BLaER1 treated with 17β-estradiol and CSF1 and Interleukin-3, amounts not matched to agents 10 nM and 100 nM (cell line): ENCODE data around the gene REXO5.

ENCODE experiments used
- H3K27ac ChIP-seq, 11 experiments: shearing (Covaris generic); formaldehyde crosslinking; 2 replicates each; pipeline ENCODE4 v1.8.1; 2022
- H3K27me3 ChIP-seq, 11 experiments: shearing (Covaris generic); formaldehyde crosslinking; 2 replicates each; pipeline ENCODE4 v1.8.1; 2022
- H3K36me3 ChIP-seq, 11 experiments: shearing (Covaris generic); formaldehyde crosslinking; 2 replicates each; pipeline ENCODE4 v1.8.1; 2022
- H3K4me1 ChIP-seq, 10 experiments: shearing (Covaris generic); formaldehyde crosslinking; 2 replicates each; pipeline ENCODE4 v1.8.1; 2022
- H3K4me2 ChIP-seq, 11 experiments: shearing (Covaris generic); formaldehyde crosslinking; 2 replicates each; pipeline ENCODE4 v1.8.1; 2022
- H3K4me3 ChIP-seq, 10 experiments: shearing (Covaris generic); formaldehyde crosslinking; 2 replicates each; pipeline ENCODE4 v1.8.1; 2022
- H3K9ac ChIP-seq, 11 experiments: shearing (Covaris generic); formaldehyde crosslinking; 2 replicates each; pipeline ENCODE4 v1.8.1; 2022
- H3K9me3 ChIP-seq, 11 experiments: shearing (Covaris generic); formaldehyde crosslinking; replicated peaks in 1 of 11; 2 replicates each; pipeline ENCODE4 v1.8.1; 2022
- H4K20me1 ChIP-seq, 11 experiments: shearing (Covaris generic); formaldehyde crosslinking; 2 replicates each; pipeline ENCODE4 v1.8.1; 2022
- Cebpa-rat ChIP-seq, 11 experiments: shearing (Covaris generic); IDR thresholded peaks; 2 replicates each; pipeline ENCODE4 v1.8.1; 2022

REXO5 gene

DNA sequence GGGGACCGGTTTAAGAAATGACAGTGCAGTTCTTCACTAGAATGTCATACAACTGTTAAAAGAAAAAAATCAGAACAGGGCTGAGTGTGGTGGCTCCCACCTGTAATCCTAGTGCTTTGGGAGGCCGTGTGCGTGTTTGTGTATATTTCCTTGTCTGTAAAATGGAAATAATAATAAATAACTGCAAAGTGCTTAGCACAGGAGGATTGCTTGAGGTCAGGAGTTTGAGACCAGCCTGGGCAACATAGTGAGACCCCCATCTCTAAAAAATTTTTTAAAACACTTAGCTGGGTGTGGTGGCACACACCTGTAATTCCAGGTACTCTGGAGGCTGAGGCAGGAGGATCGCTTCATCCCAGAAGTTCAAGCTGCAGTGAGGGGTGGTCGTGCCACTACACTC is 40.0 kb upstream of the REXO5 start:
- Histone ChIP-seq H3K4me2 (no peak overlapping the region), H3K9me3 (peaks cover 4 to 23% (median 21%) of the 10 kb centered on the region in 11 experiments; a peak in 20 of 22 replicates), H3K27ac (no peak overlapping the region), H3K36me3 (no peaks in the 10 kb centered on the region), H3K27me3 (no peaks in the 10 kb centered on the region), H3K4me1 (peaks cover 0 to 4% (median 0%) of the 10 kb centered on the region in 10 experiments; a peak in 1 of 20 replicates), H3K9ac (no peak overlapping the region), H3K4me3 (no peak overlapping the region), H4K20me1 (no peaks in the 10 kb centered on the region)
- TF ChIP-seq Cebpa-rat (IDR thresholded peaks at IDR 0.05): no peak

DNA sequence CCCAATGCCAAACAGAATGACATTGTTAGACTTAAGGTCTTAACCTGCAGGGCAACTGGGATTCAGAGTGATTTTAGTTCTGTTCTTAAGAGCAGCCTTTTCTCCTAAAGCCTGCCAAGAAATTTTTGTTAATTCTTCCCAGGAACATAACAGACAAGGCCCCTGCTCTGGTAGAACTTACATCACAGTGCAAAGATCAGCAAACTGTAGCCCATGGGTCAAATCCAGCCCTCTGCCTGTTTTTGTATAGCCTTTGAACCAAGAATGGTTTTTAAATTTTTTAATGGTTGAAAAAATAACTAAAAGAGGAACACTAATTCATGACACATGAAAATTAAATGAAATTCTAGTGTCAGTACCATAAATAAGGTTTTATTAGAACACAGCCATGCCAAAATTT is 38.8 kb upstream of the REXO5 start:
- H3K4me1 ChIP-seq: peaks cover 0 to 4% (median 0%) of the 10 kb centered on the region in 10 experiments; a peak in 1 of 20 replicates
- H3K4me2 ChIP-seq: no peak overlapping the region
- H4K20me1 ChIP-seq: no peaks in the 10 kb centered on the region
- no peak overlapping the region for H3K27ac ChIP-seq
- H3K27me3 ChIP-seq: no peaks in the 10 kb centered on the region
- H3K9me3 ChIP-seq: peaks cover 3 to 12% (median 9%) of the 10 kb centered on the region in 11 experiments; a peak in 19 of 22 replicates
- TF ChIP-seq Cebpa-rat (IDR thresholded peaks at IDR 0.05): no peak
- no peak overlapping the region for H3K4me3 ChIP-seq
- H3K9ac ChIP-seq: no peak overlapping the region
- no peaks in the 10 kb centered on the region for H3K36me3 ChIP-seq

DNA sequence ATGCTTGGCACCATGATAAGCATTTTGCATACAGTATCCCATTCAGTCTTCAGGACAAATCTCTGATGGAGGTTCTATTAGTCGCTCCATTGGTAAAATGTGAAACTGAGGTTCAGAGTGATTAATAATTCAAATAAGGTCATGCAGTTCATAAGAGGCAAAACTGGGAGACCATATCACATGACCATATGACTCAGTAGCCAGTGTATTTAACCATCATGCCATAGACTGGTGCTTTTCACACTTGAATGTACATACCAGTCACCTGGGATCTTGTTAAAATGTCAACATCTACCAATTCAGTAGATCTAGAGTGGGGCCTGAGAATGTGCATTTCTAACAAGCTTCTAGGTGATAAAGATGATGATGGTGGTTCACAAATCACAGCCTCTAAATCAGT is 38.2 kb upstream of the REXO5 start:
- Histone ChIP-seq H3K9me3 (peaks cover 3 to 8% (median 4%) of the 10 kb centered on the region in 11 experiments; a peak in 14 of 22 replicates), H3K4me1 (peaks cover 0 to 4% (median 0%) of the 10 kb centered on the region in 10 experiments; a peak in 1 of 20 replicates), H3K27ac (no peak overlapping the region), H3K4me3 (no peak overlapping the region), H3K36me3 (no peaks in the 10 kb centered on the region), H3K27me3 (no peaks in the 10 kb centered on the region), H4K20me1 (no peaks in the 10 kb centered on the region), H3K9ac (no peak overlapping the region), H3K4me2 (no peak overlapping the region)
- no peak for TF ChIP-seq Cebpa-rat (IDR thresholded peaks at IDR 0.05)

DNA sequence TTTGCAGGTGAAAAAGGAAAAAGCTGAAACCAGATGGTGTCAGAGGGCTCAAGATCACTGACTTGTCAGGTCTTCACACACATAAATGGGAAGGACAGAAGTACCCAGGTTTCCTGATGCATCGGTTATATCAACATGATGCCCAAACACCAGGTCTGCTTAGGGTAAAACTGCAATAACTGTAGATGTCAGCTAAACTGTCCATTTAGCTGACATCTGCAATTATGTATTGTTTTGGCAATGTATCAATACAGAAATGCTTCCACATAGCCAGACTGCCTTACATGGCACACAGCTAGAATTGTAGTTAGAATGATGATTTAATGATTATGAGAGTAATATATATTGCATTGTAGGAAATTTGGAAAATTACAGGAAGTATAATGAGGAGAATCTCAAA is 37.5 kb upstream of the REXO5 start:
- Histone ChIP-seq H3K4me2 (no peak overlapping the region), H4K20me1 (no peaks in the 10 kb centered on the region), H3K9ac (no peak overlapping the region), H3K36me3 (no peaks in the 10 kb centered on the region), H3K4me3 (no peak overlapping the region), H3K4me1 (no peaks in the 10 kb centered on the region), H3K9me3 (peaks cover 0 to 6% (median 0%) of the 10 kb centered on the region in 11 experiments; a peak in 2 of 22 replicates), H3K27ac (no peak overlapping the region), H3K27me3 (no peaks in the 10 kb centered on the region)
- TF ChIP-seq Cebpa-rat (IDR thresholded peaks at IDR 0.05): no peak

DNA sequence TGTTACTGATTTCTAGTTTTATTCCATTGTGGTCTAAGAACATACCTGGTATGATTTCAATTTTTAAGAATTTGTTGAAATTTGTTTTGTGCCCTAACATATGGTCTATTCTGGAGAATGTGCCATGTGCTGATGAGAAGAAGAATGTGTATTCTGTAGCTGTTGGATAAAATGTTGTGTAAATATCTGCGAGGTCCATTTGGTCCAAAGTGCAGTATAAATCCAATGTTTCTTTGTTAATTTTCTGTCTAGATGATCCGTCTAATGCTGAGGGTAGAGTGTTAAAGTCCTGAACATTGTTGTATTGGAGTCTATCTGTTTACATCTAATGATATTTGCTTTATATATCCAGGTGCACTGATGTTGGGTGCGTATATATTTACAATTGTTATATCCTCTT is 32.6 kb upstream of the REXO5 start:
- Histone ChIP-seq H3K4me3 (no peak overlapping the region), H4K20me1 (no peaks in the 10 kb centered on the region), H3K9ac (no peak overlapping the region), H3K27me3 (no peaks in the 10 kb centered on the region), H3K9me3 (peaks cover 0 to 6% (median 0%) of the 10 kb centered on the region in 11 experiments; a peak in 2 of 22 replicates), H3K27ac (no peak overlapping the region), H3K4me1 (no peaks in the 10 kb centered on the region), H3K4me2 (no peak overlapping the region), H3K36me3 (no peaks in the 10 kb centered on the region)
- TF ChIP-seq Cebpa-rat (IDR thresholded peaks at IDR 0.05): no peak

DNA sequence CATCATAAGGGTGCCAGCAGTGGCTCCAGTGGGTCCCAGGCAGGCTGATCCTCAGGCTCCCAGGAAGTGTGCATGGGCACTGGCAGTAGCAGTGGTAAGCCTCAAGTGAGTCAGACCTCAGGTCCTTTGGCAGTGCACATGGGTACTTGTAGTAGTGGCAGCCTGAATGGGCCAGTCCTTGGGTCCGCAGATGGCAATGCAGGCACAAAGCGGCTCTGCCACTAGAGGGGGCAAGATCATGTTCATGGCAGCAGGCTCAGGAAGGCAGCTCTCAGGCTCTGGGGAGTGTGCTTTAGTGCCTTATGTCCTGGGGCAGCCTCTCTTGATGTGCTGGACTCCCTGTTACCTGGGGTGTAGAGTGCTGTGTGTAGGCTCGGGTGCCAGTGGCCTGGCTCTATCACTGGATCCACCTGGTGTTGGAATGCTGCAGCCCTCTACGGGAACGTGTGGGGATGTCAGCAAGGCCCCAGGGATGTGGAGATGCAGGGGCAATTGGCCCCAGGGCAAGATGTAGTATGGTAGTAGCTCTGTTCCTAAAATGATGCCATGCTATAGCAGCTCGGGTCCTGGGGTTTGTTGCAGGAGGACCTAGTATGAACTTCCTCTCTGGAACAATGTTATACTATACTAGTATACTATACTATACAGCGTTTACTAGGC is 31.5 kb upstream of the REXO5 start:
- H3K4me3 ChIP-seq: no peak overlapping the region
- no peaks in the 10 kb centered on the region for H3K4me1 ChIP-seq
- no peaks in the 10 kb centered on the region for H3K27me3 ChIP-seq
- H3K9me3 ChIP-seq: peaks cover 0 to 6% (median 0%) of the 10 kb centered on the region in 11 experiments; a peak in 2 of 22 replicates
- TF ChIP-seq Cebpa-rat (IDR thresholded peaks at IDR 0.05): no peak
- H3K9ac ChIP-seq: no peak overlapping the region
- H3K36me3 ChIP-seq: no peaks in the 10 kb centered on the region
- H4K20me1 ChIP-seq: no peaks in the 10 kb centered on the region
- H3K4me2 ChIP-seq: no peak overlapping the region
- H3K27ac ChIP-seq: no peak overlapping the region

DNA sequence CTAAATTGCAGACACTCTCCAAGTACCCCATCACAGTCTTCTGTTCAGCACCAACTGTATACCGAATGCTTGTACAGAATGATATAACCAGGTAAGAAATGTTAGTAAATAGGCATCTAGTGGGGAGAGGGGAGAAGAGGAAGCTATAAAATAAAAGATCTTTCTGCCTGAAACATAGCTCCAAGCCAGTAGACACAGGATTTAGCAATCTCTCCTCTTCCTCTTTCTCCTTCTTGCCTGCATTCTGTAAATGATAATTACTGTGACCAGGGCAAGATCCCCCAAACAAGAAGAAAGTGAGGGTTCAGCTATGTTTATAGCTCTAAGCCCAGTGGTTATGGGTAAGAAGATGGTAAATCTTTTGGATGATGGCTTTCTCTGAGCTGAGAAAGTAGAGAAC is 24.6 kb upstream of the REXO5 start:
- H3K4me3 ChIP-seq: no peak overlapping the region
- H3K9me3 ChIP-seq: peaks cover 0 to 4% (median 0%) of the 10 kb centered on the region in 11 experiments; a peak in 1 of 22 replicates
- H3K36me3 ChIP-seq: no peaks in the 10 kb centered on the region
- H3K4me2 ChIP-seq: peak overlapping the region in 2 of 11 experiments; percentile 4 to 15; a peak in 2 of 22 replicates
- H3K9ac ChIP-seq: no peak overlapping the region
- H3K27me3 ChIP-seq: no peaks in the 10 kb centered on the region
- no peaks in the 10 kb centered on the region for H4K20me1 ChIP-seq
- no peak for TF ChIP-seq Cebpa-rat (IDR thresholded peaks at IDR 0.05)
- peaks cover 0 to 14% (median 0%) of the 10 kb centered on the region in 10 experiments; a peak in 2 of 20 replicates for H3K4me1 ChIP-seq
- no peak overlapping the region for H3K27ac ChIP-seq

DNA sequence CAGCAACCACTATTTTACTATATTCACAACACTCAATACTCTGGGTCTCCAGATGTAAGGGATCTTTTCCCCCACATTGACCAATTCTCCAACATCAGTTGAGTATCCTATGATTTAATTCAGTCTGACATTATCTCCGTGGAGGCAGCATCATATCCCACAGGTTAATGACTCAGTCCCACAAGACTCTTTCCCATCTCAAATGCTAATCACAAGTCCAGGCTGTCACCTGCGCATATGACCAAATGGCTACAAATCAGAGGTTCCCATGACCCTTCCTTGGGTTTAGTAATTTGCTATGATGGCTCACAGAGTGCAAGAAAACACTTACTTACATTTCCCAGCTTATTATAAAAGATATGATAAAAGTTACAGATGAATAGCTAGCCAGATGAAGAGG is 23.9 kb upstream of the REXO5 start:
- Histone ChIP-seq H3K9ac (no peak overlapping the region), H3K36me3 (no peaks in the 10 kb centered on the region), H3K4me3 (no peak overlapping the region), H4K20me1 (no peaks in the 10 kb centered on the region), H3K4me1 (peaks cover 0 to 14% (median 0%) of the 10 kb centered on the region in 10 experiments; a peak in 2 of 20 replicates), H3K4me2 (peak overlapping the region in 1 of 11 experiments; percentile 1; a peak in 1 of 22 replicates), H3K27me3 (no peaks in the 10 kb centered on the region), H3K27ac (no peak overlapping the region), H3K9me3 (peaks cover 0 to 4% (median 0%) of the 10 kb centered on the region in 11 experiments; a peak in 1 of 22 replicates)
- TF ChIP-seq Cebpa-rat (IDR thresholded peaks at IDR 0.05): no peak

DNA sequence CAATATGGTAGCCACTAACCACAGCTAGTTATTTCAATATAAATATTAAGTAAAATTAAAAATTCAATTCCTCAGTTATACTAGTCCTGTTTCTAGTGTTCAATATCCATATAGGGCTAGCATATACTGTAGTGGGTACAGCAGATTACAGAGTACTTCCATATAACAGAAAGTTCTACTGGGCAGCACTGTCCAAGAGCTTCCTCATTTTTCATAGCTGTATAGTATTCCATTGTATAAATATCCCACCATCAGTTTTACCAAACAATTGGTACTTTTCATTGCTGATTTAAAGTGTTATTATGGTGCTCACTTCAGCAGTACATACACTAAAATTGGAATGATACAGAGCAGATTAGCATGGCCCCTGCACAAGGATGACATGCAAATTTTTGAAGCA is 22.1 kb upstream of the REXO5 start:
- no peaks in the 10 kb centered on the region for H3K36me3 ChIP-seq
- no peaks in the 10 kb centered on the region for H3K27me3 ChIP-seq
- no peak overlapping the region for H3K4me3 ChIP-seq
- H3K9me3 ChIP-seq: peaks cover 0 to 4% (median 0%) of the 10 kb centered on the region in 11 experiments; a peak in 1 of 22 replicates
- no peak for TF ChIP-seq Cebpa-rat (IDR thresholded peaks at IDR 0.05)
- peaks cover 0 to 14% (median 0%) of the 10 kb centered on the region in 10 experiments; a peak in 2 of 20 replicates for H3K4me1 ChIP-seq
- H4K20me1 ChIP-seq: no peaks in the 10 kb centered on the region
- H3K27ac ChIP-seq: no peak overlapping the region
- no peak overlapping the region for H3K4me2 ChIP-seq
- H3K9ac ChIP-seq: no peak overlapping the region

DNA sequence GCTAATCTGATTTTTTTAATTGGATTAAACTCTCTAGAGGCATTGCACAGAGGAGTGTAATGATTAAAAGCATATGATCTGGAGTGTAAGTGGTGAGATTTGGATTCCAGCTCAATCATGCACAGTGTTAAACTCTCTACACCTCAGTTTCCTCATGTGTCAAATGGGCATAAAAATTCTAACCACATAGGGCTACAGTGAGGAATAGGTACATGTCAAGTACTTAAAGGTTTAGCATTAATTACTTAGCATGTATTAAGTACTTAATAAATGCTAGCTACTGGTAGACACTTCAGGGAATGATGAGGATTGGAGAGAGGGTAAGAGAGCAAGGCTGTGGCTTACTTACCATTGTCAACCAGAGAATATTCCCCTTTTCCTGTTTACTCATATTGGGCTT is 17.2 kb upstream of the REXO5 start:
- TF ChIP-seq Cebpa-rat (IDR thresholded peaks at IDR 0.05): no peak
- Histone ChIP-seq H3K4me1 (no peaks in the 10 kb centered on the region), H3K4me3 (no peak overlapping the region)

More for the DNA sequence above, 17.2 kb upstream of the REXO5 start:
- Histone ChIP-seq H3K9me3 (peaks cover 0 to 3% (median 0%) of the 10 kb centered on the region in 11 experiments; a peak in 1 of 22 replicates), H3K9ac (no peak overlapping the region), H4K20me1 (no peaks in the 10 kb centered on the region), H3K27me3 (no peaks in the 10 kb centered on the region), H3K4me2 (no peak overlapping the region), H3K27ac (no peak overlapping the region), H3K36me3 (no peaks in the 10 kb centered on the region)
